ENCODE measurements around the gene LY6G6C. TPM values are rescaled to one million over a fixed set of nuclear protein-coding genes. Genes with fewer than 3 reads are reported as not detected.

Gene LY6G6C
- total and polyA plus RNA-seq, 2 of the 13 experiments (the other 11 are each of a cell fraction or from before 2014, with no cell fraction given): 0.15 TPM; not detected in 1

- no peak for TF ChIP-seq UBTF (CRISPR knock-in tag; IDR thresholded peaks at IDR 0.05)
- TF ChIP-seq AGO2 (optimal IDR thresholded peaks at IDR 0.05; ENCODE audit: low read depth, low read length): no peak
- TF ChIP-seq POGZ (CRISPR knock-in tag; IDR thresholded peaks at IDR 0.05): 0 out of 2 replicates have a peak, but pooled peaks have one; percentile 39
- peak; percentile 69; the same call in 1 of the 2 replicates for TF ChIP-seq HIVEP1 (CRISPR knock-in tag; IDR thresholded peaks at IDR 0.05)
- peak; percentile 84; the same call in 1 of the 2 replicates for TF ChIP-seq ZNF280B (CRISPR knock-in tag; IDR thresholded peaks at IDR 0.05; ENCODE audit: borderline replicate concordance)
- TF ChIP-seq ZNF558 (CRISPR knock-in tag; IDR thresholded peaks at IDR 0.05; ENCODE audit: borderline replicate concordance): no peak
- TF ChIP-seq ZFP1 (CRISPR knock-in tag; IDR thresholded peaks at IDR 0.05): peak; percentile 45; the same call in 1 of the 2 replicates
- 0 out of 2 replicates have a peak, but pooled peaks have one; percentile 67 for TF ChIP-seq EEA1 (CRISPR knock-in tag; IDR thresholded peaks at IDR 0.05; ENCODE audit: borderline replicate concordance)
- TF ChIP-seq FOXC1 (CRISPR knock-in tag; IDR thresholded peaks at IDR 0.05; ENCODE audit: borderline replicate concordance): 0 out of 2 replicates have a peak, but pooled peaks have one; percentile 47
- TF ChIP-seq ZBTB4 (CRISPR knock-in tag; IDR thresholded peaks at IDR 0.05; ENCODE audit: borderline replicate concordance): no peak
- peak; percentile 61 for TF ChIP-seq ELF1 (CRISPR knock-in tag; IDR thresholded peaks at IDR 0.05)
- TF ChIP-seq ZNF567 (CRISPR knock-in tag; IDR thresholded peaks at IDR 0.05; ENCODE audit: borderline replicate concordance): 0 out of 2 replicates have a peak, but pooled peaks have one; percentile 51
- no peak for TF ChIP-seq MEIS1 (CRISPR knock-in tag; IDR thresholded peaks at IDR 0.05; ENCODE audit: borderline replicate concordance)
- TF ChIP-seq KDM5B (CRISPR knock-in tag; IDR thresholded peaks at IDR 0.05; ENCODE audit: borderline replicate concordance): peak; percentile 77; the same call in 1 of the 2 replicates
- no peak for TF ChIP-seq ZSCAN30 (CRISPR knock-in tag; IDR thresholded peaks at IDR 0.05)
These were observed 48.3 kb upstream of the LY6G6C start (continued) for GRCh38 chr6:31769684-31770371.

Measured in HepG2 (cell line).